ENCODE measurements around the gene TRIP12. TPM values are rescaled to one million over a fixed set of nuclear protein-coding genes. Genes with fewer than 3 reads are reported as not detected.
A peak's percentile ranks its signal among the peaks of the same experiment; 100 is the strongest.

The TRIP12 gene
- total RNA-seq, 1 experiment from 2014 or later: 166 TPM

- Histone ChIP-seq H2AK5ac (ENCODE audit: insufficient read length, low read length) (no peak overlapping the region), H3T11ph (ENCODE audit: low read length) (no peak overlapping the region), H3K27ac (ENCODE audit: insufficient read length, low read depth, low read length) (peak overlapping the region; percentile 78), H3K4me1 (ENCODE audit: insufficient read depth, low read length) (peaks cover 15% of the 10 kb centered on the region), H3K18ac (ENCODE audit: insufficient read length, low read depth, low read length) (peak overlapping the region; percentile 56), H3K14ac (ENCODE audit: insufficient read depth, low read length) (no peak overlapping the region), H3K4me2 (ENCODE audit: insufficient read depth, insufficient read length, low read length) (no peak overlapping the region), H2AFZ (ENCODE audit: low read length) (no peak overlapping the region), H3K27me3 (ENCODE audit: insufficient read depth, low read length) (no peaks in the 10 kb centered on the region), H4K8ac (replicated peaks; ENCODE audit: insufficient read length, low read depth, low read length) (no peak overlapping the region), H3K9ac (ENCODE audit: extremely low read depth, insufficient read length, low read length) (no peak overlapping the region), H3K23me2 (ENCODE audit: insufficient read length, low read depth, low read length, poor library complexity, severe bottlenecking) (no peaks in the 10 kb centered on the region), H2BK120ac (ENCODE audit: low read depth, low read length, poor library complexity, severe bottlenecking) (peak overlapping the region; percentile 11), H3K79me1 (ENCODE audit: insufficient read depth, low read depth, low read length, poor library complexity, severe bottlenecking) (no peaks in the 10 kb centered on the region), H2BK5ac (ENCODE audit: insufficient read length, low read length) (peak overlapping the region; percentile 69), H4K91ac (ENCODE audit: insufficient read length, low read depth, low read length) (no peak overlapping the region), H2BK15ac (ENCODE audit: low read depth, low read length) (no peak overlapping the region), H4K5ac (ENCODE audit: insufficient read length, low read depth, low read length) (no peak overlapping the region), H3K79me2 (ENCODE audit: insufficient read depth, low read length) (no peaks in the 10 kb centered on the region), H4K20me1 (ENCODE audit: control insufficient read depth, insufficient read depth, insufficient read length) (no peaks in the 10 kb centered on the region), H3K23ac (ENCODE audit: insufficient read length, low read depth, low read length) (no peak overlapping the region), H2BK12ac (ENCODE audit: insufficient read length, low read depth, low read length) (no peak overlapping the region), H3K9me3 (ENCODE audit: control insufficient read depth, low read depth, low read length) (no peaks in the 10 kb centered on the region), H3K4ac (ENCODE audit: low read depth, low read length) (no peak overlapping the region), H3K56ac (ENCODE audit: insufficient read length, low read depth, low read length) (no peak overlapping the region), H2BK20ac (ENCODE audit: low read depth, low read length, poor library complexity, severe bottlenecking) (no peak overlapping the region)
- Mint-ChIP-seq H3K9me3 (peaks cover 27 to 28% of the 10 kb centered on the region in 2 experiments), H3K27ac (peak overlapping the region in 1 of 3 experiments; percentile 88; a peak in 3 of 7 replicates), H3K4me1 (peaks cover 15 to 25% of the 10 kb centered on the region in 2 experiments), H3K36me3 (ENCODE audit: insufficient read depth in 1 of 3, low read depth in 3 of 3) (peaks cover 12 to 27% (median 23%) of the 10 kb centered on the region in 3 experiments), H3K4me3 (no peak overlapping the region), H3K27me3 (ENCODE audit: low read depth) (peaks cover 2% of the 10 kb centered on the region; the same call in 1 of the 2 replicates)
- no CpG with 5 or more reads among the region's 1 CpG for WGBS (ENCODE audit: extremely low coverage, insufficient read length, low lambda C conversion rate)
- DNase-seq: no peak
- no peak for TF ChIP-seq CTCF (conservative IDR thresholded peaks at IDR 0.05)
These were observed 187.4 kb downstream of the TRIP12 start for GRCh38 chr2:229734410-229734809.

Data from H9 (cell line).